HG02588 (cell line): Measurements from ENCODE around the gene ARHGAP1.
"Not testable (repeated sequence)": the region's sequence is repeated elsewhere in the genome, so short reads cannot be mapped to it uniquely, and the experiment has no call there.

Experiments used
- ATAC-seq: cut with Tn5 transposase; IDR thresholded peaks from one replicate; pipeline ENCODE4 v1.9.1; 2021; ENCODE audit warnings: mild to moderate bottlenecking, moderate library complexity; ENCODE audit not compliant: unreplicated experiment

Gene ARHGAP1

DNA sequence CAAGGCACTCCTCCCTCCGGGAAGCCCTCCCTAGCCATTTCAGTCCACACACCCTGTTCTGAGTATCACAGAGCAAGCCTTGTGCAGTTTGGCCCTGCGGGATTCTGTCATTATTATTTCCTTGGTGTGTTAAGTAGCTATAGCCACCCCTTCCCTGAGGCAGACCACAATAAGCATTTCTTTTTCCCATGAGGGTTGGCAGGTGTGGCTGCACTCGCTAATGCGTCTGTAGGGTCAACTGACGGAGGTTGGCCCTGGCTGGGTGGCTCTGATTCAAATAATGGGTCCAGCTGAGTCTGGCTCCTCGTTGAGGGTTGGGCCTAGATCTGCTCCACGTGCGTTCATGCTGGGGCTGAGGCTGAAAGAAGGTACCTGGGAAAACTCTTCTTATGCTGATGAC is 23.7 kb upstream of the ARHGAP1 start:
- no peak for ATAC-seq

DNA sequence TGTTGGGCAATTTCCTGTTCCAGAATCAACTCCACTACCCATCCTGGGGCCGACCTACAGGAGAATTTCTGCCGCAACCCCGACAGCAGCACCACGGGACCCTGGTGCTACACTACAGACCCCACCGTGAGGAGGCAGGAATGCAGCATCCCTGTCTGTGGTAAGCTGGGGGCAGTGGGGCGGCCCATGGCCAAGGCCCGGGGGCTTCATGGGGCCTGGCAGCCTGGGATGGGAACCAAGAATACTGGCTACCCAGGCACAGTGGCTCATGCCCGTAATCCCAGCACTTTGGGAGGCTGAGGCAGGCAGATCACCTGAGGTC is 22.9 kb upstream of the ARHGAP1 start:
- ATAC-seq = no peak

DNA sequence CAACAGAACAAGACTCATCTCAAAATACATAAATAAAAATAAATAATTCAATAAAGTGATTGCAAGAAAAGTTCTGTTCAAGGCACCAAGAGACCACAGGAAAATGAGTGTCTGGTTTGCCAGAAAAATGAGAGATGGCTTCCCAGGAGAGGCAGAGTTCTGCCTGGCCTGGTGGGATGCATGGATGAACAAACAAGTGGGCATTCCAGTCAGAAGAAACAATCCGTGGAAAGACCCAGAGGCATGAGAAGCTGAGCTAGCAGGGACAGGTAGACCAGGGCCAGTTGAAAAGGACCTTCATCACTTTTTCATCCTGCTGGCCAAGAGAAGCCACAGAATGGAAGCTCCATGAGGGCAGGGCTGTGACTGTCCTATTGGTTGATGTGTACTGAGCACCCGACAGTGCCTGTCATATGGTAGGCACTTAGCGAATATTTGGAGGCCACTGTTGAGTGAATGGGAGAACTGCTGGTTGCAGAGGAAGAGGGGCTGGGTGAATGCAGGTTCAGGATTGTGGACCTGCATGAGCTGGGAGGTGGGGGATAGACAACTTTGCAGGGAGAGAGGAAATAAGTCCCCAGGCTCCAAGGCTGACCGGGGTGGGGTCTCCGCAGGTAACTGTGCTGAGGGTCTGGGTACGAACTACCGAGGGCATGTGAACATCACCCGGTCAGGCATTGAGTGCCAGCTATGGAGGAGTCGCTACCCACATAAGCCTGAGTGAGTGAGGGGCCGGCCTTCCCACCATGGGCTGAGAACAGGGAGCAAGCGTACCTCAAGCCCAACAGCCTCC is 22.3 kb upstream of the ARHGAP1 start:
- ATAC-seq = no peak

DNA sequence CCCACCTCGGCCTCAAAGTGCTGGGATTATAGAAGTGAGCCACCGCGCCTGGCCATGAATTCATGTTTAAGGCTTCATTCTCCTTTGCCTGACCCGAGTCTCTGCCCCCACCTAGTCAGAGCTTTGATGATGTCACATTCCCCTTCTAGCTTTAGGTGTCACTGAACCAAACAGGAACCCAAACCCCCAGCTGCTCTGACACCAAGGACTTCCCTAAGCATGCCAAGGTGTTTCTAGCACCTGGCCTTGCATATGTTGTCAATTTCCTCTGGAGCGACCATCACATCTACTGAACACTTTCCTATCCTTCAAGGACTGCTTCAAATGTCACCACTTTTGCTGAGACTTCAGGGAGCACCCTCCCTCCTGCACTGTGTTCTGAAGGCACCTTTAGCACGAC is 20.9 kb upstream of the ARHGAP1 start:
- ATAC-seq = no peak

DNA sequence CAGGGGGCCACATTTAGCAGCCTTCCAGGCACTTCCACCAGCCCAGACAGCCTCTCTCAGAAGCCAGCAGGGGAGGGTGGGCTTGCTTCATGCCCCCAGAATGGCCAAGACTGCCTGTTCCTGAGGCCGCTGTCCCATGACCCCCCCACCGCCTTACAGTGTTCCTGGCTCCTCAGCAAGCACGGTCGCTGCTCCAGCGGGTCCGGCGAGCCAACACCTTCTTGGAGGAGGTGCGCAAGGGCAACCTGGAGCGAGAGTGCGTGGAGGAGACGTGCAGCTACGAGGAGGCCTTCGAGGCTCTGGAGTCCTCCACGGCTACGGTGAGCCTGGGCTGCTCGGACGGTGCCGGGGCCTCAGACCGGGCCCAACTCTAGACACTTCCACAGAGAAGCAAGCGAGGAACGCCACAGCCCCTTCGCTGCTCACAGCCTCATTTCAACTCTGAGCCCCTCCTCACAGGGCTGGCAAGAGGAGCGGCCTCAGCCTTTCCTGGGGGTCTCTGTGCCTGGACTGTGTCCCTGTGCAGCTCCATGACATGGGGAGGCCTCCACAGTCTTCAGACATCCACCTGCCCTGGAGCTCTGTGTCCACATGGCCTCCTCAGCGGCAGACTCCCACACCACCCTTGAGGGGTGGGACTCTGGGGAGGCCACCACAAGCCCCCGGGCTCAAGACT is 19.3 kb upstream of the ARHGAP1 start:
- no peak for ATAC-seq

DNA sequence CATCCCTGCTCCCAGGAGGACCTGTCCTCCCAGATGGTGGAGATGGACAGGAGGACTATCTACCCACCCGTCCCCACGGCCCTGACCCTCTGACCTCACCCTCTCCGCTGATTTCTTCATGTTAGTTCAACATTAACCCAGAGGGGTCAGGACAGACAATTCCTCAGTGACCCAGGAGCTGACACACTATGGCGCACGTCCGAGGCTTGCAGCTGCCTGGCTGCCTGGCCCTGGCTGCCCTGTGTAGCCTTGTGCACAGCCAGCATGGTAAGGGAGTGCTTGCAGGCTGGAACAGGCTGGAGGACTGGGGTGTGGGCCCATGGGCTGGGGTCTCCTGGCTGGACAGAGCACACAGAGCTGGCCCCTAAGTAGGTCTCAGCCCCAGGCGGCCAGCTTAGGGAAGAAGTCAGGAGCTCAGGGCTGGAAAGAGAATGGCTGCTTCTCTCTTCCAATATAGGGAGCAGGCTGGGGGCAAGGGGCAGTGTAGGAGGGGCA is 18.7 kb upstream of the ARHGAP1 start, which contains the start of gene F2:
F2 (plus strand) TSS at position 166 of the 495 bp plus-strand sequence; CDS start at position 189, 23 bp downstream.
- no peak for ATAC-seq

DNA sequence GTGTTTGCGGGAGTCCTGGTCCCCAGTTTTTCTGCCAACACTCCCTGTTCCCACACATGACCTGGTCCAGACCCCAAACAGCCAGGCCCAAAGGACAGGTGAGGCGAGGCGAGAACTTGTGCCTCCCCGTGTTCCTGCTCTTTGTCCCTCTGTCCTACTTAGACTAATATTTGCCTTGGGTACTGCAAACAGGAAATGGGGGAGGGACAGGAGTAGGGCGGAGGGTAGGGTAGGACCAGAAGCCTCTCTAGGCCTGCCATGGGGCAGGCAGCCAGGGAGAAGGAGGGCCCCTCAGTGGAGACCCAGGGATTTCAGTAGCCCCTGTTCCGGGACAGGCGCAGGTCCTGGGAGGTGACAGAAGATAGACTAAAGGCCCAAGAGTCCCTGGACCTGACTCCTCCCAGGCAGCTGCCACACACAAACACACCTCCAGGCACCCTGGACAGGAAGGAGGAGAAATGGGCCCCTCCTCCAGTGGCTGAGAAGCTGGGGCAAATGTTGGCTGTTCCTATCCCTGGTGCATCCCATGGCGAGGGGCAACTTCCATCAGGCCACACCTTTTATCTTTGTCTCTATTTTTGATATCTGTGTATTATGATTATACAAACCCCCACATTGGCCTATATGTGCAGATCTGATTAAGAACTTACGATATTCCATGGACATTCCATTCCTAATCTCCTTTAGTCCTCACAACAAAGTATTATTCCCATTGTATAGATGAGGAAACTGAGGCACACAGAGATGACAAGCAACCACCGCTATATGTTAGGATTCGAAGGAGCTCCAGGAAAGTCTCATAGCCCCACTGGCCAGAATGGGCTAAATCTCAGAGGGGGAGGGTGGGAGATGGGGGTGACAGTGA is 18.0 kb upstream of the ARHGAP1 start:
- no peak for ATAC-seq

DNA sequence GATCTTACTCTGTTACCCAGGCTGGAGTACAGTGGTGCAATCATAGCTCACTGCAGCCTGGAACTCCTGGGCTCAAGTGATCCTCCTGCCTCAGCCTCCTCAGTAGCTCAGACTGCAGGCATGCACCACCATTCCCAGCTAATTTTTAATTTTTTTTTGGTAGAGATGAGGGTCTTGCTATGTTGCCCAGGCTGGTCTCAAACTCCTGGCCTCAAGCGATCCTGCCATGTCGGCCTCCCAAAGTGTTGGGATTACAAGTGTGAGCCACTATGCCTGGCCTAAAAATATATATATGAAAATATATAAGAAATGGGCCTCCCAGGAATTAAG is 17.4 kb upstream of the ARHGAP1 start:
- not testable (repeated sequence) for ATAC-seq

DNA sequence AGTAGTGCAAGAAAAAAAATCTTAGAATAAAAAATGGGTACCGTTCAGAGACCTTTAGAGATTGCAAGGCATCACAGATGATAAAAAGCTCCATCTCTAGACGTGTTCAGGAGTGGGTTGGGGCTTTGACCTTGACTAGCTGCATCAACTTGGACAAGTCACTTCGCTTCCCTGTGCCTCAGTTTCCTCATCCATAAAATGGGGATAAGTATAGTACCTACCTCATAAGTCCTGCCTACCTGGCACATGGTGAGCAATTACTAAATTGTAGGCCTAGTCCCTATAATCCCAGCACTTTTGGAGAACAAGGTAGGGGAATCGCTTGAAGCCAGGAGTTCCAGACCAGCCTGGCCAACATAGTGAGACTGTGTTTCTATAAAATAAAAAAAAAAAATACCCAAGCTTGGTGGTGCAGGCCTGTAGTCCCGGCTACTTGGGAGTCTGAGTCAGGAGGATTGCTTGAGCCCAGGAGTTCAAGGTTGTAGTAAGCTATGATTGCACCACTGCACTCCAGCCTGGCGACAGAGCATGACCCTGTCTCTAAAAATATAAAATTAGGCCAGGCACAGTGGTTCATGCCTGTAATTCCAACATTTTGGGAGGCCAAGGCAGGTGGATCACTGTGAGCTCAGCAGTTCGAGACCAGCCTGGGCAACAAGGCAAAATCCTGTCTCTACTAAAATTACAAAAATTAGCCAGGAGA is 12.6 kb upstream of the ARHGAP1 start:
- ATAC-seq = no peak

DNA sequence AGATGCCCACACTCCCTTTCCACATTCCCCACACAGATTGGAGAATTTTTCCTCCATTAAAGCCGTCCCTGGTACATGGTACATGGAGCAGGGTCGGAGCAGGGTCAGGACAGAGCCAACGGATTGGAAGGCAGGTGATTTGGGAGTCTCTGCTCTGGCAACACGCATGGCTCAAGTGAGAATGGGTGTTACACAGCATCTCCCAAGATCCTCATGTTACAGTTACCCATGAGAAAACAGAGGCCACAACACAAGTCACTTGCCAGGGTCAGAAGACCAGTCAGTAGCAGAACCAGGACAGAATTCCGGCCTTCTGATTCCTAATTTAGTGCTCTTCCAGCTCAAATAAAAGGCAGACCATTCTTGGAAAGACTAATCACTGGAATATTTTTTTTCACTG is 10.9 kb upstream of the ARHGAP1 start:
- no peak for ATAC-seq

DNA sequence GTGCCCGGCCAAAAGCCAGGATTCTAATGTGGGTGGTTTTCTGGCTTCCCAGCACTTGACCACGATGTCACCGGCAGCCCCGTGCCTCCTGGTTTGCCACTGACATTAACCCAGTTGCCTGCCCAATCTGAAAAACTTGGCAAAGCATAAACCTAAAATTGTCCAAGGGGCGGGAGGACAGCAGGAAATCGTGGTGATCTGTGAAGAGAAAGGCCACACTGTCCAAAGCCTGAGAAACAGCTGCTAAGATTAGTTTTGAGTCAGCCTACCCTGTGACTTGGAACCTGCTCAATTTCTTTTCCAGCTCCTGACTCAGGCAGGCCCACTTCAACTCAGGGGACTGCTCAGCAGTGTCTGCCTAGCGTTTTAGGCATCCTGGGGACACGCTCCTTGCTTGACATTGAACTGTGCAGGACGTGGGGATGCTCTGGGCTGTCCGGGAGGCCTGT is 10.4 kb upstream of the ARHGAP1 start:
- no peak for ATAC-seq

DNA sequence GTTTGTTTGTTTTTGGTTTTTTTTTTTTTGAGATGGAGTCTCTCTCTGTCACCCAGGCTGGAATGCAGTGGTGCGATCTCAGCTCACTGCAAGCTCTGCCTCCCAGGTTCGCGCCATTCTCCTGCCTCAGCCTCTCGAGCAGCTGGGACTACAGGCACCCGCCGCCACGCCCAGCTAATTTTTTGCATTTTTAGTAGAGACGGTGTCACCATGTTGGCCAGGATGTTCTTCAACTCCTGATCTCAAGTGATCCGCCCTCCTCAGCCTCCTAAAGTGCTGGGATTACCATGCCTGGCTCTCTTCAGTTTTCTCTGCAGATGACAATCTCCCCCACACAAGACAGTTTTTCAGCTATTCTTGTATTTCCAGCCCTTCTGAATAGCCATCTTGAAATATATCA is 8.9 kb upstream of the ARHGAP1 start:
- ATAC-seq = not testable (repeated sequence)

DNA sequence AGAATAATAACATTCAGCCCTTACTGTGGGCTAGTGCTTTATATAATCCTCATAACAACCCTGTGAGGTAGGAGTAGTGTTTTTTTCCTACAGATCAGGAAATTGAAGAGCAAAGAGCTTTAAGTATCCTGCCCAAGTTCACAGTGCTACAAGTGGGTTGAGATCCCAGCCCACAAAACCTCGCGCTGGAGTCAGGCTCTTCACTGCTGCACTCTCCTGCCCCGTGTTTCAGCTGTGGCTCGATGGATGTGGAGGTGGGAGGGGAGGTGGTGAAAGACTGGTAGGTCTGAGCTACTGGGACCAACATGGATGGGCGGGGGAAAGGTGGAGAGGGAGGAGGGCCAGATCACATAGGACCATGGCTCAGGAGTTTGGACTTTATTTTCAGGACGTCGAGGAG is 6.5 kb upstream of the ARHGAP1 start:
- no peak for ATAC-seq

DNA sequence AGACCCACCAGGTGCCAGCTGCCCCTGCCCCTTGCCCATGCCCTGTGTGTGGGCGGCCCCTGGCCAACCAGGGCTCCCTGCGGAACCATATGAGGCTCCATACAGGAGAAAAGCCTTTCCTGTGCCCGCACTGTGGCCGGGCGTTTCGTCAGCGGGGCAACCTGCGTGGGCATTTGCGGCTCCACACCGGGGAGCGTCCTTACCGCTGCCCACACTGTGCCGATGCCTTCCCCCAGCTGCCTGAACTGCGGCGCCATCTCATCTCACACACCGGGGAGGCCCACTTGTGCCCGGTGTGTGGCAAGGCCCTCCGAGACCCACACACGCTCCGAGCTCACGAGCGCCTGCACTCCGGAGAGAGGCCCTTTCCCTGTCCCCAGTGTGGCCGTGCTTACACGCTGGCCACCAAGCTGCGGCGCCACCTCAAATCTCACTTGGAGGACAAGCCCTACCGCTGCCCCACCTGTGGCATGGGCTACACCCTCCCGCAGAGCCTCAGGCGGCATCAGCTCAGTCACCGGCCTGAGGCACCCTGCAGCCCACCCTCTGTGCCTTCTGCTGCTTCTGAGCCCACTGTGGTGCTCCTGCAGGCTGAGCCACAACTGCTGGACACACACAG is 4.8 kb upstream of the ARHGAP1 start:
- ATAC-seq = no peak

DNA sequence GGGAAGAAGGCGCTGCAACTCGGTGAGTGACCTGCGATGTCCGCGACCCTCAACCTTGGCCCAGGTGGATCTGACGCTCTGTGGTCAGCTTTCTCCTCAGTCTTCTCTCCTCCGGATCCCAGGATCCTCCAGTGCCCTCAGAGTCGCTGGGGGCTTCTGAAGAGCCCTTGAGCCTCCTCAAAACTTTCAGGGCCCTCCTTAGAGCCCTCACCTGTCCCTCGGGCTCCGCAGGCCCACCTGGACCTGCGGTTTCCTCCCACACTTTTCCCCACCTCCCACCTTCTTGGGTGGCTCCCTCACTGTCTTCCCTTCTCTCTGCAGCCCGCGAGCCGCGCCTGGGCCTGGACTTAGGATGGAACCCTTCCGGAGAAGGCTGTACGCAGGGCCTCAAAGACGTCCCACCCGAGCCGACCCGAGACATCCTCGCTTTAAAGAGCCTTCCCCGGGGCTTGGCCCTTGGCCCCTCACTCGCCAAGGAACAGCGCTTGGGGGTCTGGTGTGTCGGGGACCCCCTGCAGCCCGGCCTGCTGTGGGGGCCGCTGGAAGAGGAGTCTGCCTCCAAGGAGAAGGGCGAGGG is 747 bp upstream of the ARHGAP1 start:
- no peak for ATAC-seq

DNA sequence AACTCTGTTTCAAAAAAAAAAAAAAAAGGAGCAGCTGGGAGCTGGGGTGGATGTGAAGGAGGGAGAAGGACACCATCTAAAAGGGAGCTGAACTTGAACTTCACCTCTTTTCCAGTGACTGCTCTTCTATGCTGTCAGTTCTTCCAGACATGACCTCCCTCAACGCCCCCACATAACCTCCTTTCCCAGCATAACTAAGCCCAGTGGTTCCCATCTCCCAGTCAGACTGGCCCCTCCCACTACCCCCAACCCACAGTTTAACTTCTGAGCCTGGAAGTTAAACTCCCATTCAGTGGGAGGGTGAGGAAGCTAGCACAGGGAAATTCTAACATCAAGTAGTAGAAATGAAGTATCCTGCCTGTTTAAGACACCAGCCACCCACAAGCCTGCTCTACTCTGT is 1.8 kb downstream of the ARHGAP1 start:
- ATAC-seq = no peak

DNA sequence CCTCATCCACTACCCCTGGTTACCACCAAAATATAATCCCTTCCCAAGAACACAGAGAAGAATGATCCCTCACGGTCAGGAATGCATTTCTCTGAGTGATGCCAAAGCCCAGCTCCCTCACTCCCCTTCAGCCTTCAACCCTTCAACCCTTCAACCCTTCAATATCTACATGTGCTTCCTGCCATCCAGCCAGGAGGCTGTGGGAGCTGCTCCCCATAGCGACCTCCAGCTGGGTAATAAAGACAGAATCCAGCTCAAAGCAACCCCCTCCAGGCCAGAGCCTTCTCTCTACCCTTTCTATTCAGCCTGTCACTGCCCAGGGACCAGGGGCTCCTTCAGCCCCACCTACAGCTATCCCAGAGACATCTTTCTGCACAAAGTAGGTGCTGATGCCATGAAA is 2.7 kb downstream of the ARHGAP1 start:
- ATAC-seq = no peak

DNA sequence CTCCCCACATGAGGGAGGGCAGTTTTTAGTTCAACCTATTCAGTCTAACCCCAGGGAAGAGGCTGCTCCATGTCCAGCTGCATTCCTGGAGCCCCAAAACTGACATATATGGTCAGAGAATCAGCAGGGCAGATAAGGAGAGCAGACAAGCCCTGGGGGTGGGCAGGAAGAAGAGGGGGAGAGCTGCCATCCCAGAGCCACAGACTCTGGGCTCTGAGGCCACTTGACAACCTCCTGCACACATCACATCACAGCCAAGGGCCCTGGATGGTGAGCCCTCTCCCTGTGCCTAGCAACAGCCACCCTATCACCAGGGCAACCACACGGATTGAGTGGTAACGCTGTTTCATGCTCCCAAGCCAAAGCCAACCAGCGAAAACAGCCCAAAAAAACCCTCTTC is 3.1 kb downstream of the ARHGAP1 start:
- no peak for ATAC-seq

DNA sequence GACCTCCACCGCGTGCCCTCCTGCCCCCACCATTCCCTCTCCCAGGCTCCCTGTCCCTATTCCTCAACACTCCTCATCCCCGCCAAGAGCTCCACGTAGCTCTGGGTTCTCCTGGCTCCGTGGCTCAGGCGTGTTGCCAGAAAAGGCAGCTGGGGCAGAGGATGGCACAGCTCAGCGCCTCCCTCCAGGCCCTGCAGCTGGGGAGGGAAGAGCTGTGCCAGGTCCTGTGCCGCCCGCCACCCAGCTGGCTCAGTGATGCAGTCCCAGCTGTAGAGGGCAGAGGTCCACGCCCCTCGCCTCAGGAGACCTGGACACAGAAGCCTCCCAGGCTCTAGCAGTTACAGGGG is 4.2 kb downstream of the ARHGAP1 start:
- ATAC-seq = no peak
